AG10803 (cell line): ENCODE data around the gene DIAPH2.

Experiments
- DNase-seq: peaks from one replicate; pipeline ENCODE4 v3.0.0; 2010; ENCODE audit warnings: low read depth
- H3K4me3 ChIP-seq: 2 replicates; pipeline ENCODE4 v1.5.1; 2011; ENCODE audit warnings: mild to moderate bottlenecking, low read length, control low read depth
- TF ChIP-seq, protein P1 (sequence below): conservative IDR thresholded peaks from 2 replicates; pipeline ENCODE4 v1.5.1; 2011; ENCODE audit warnings: mild to moderate bottlenecking, low read length, control low read depth, inconsistent platforms

Gene DIAPH2

DNA sequence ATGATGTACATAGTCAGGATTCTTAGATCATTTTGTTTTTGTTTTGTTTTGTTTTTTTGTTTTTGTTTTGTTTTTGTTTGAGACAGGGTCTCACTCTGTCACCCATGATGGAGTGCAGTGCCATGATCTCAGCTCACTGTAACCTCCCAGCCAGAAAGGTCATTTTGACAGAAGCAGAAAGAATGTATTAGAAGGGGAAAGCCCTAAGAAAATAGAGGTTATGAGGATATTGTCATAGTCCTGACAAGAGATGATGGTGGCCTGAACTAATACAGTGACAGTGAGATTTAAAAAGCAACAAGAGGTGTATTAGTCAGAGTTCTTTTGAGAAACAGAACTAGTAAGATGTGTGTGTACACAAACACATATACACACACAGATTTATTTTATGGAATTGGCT is 702.4 kb downstream of the DIAPH2 start:
- no peak overlapping the region for H3K4me3 ChIP-seq
- no peak for DNase-seq
- TF ChIP-seq, protein P1, sequence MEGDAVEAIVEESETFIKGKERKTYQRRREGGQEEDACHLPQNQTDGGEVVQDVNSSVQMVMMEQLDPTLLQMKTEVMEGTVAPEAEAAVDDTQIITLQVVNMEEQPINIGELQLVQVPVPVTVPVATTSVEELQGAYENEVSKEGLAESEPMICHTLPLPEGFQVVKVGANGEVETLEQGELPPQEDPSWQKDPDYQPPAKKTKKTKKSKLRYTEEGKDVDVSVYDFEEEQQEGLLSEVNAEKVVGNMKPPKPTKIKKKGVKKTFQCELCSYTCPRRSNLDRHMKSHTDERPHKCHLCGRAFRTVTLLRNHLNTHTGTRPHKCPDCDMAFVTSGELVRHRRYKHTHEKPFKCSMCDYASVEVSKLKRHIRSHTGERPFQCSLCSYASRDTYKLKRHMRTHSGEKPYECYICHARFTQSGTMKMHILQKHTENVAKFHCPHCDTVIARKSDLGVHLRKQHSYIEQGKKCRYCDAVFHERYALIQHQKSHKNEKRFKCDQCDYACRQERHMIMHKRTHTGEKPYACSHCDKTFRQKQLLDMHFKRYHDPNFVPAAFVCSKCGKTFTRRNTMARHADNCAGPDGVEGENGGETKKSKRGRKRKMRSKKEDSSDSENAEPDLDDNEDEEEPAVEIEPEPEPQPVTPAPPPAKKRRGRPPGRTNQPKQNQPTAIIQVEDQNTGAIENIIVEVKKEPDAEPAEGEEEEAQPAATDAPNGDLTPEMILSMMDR: no peak

DNA sequence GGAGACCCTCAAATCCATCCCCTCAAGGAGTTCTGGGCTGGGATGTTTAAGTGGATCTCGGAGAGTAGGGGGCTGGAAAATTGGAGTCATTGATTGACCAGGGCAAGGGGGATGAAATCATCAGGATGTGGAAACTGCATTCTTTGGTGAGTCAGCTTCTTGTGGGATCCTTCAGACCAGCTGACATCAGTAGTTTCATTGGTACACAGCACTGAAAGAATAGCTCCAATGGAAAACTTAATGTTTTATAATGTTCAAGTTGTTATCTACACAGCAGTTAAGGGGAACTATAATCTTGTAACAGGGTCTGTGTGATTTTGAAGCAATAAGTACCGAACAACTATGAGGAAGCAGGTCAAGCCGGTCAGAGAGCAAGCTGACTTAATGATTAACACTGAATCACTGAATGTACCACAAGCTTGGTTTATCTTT is 705.1 kb downstream of the DIAPH2 start:
- H3K4me3 ChIP-seq: no peak overlapping the region
- DNase-seq: peak; percentile 63

DNA sequence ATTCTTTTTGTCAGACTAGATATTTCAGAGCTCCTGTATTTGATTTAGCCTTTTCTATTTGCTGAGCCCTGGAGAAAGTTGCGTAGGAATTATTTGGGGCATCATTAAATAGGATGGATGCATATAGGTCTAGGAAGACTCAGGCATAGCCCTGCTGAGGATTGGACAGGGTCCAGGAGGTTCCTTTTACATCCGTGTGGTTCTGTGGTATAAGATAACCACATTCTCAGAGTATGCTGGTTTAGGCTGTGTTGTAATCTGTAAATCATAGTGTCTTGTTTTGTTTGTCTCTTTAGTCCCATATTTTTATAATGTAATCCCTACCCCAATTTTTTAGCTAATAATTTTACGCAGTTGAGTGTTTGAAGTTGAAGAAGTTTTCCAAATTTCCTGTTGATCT is 712.7 kb downstream of the DIAPH2 start:
- H3K4me3 ChIP-seq: no peak overlapping the region
- TF ChIP-seq, protein P1: no peak
- peak; percentile 8 for DNase-seq

More for the DNA sequence above, 705.1 kb downstream of the DIAPH2 start:
- TF ChIP-seq, protein P1: no peak

DNA sequence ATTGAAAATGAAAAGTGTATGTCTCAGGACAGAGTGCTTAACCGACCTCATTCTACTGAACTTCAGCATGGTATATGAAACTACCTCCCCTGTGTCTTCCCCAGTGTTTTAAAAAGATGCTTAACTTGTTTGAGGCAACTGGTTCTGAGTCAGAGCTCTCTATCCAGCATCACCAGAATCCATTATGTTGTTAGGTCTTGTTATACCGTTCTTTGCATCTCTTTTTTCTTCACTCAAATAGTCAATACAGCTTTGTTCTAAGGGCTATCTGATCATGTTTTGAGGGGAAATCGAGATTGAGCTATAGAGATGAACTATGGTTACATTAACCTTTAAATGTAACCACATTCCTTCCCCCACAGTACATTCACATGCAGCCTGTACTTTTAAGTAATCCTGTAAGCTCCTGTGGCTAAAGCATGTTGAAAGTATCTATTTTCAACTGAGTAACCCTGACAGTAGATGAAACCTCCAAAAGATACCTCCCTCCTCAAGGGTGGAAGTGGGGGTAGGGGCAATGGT is 713.4 kb downstream of the DIAPH2 start:
- H3K4me3 ChIP-seq: no peak overlapping the region
- no peak for DNase-seq
- TF ChIP-seq, protein P1: no peak

DNA sequence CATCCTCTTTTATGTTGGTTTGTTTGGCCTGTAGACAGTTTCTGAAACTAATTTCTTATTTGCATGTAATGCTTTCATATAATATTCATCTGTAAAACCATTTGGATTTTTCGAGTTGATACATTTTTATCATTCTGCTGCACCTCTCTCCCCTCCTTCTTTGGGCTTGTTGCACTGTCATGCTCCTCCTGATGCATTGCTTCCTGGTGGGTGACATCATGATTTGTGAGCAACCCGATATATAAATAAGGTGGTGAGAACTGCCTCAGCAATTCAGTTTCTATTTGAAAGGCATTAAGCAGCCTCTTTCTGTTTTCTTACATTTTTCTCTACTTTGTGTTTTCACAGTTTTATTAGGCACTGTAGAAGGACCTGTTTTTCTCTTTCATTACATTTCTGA is 714.8 kb downstream of the DIAPH2 start:
- peak; percentile 29 for DNase-seq
- H3K4me3 ChIP-seq: no peak overlapping the region
- TF ChIP-seq, protein P1: no peak

DNA sequence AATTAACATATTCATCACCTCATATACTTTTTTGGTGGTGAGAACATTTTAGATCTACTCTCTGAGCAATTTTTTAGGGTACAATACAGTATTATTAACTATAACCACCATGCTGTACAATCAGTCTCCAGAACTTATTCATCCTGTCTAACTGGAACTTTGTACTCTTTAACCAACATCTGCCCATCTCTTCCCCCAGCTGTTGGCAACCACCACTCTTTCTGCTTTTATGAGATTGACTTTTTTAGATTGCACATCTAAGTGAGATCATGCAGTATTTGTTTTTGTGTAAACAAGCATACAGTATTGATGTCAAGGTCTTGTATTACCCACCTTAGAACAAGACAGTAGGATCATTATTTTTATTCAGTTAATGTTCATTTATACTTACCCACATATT is 715.9 kb downstream of the DIAPH2 start:
- TF ChIP-seq, protein P1: no peak
- no peak overlapping the region for H3K4me3 ChIP-seq
- DNase-seq: no peak

DNA sequence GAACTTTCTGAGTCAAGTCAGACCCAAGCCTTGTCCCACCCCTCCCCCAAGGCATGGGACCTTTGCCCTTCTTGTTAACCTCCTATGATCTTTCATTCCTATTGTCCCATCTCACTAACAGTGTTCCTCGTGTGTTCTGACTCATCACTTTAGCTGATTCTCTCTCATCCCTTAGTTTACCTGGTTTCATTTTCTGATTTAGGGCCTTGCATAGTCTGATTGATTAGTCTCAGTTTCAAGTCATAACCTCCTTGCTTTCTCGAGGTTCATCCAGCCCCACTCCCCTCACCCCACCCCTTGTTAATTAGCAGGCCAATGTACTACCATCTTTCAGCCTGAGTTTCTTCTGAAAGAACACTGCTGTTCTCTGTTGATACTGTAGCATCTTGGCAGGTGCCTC is 716.5 kb downstream of the DIAPH2 start:
- DNase-seq: no peak
- TF ChIP-seq, protein P1: no peak
- H3K4me3 ChIP-seq: no peak overlapping the region
